Stimulated activated CD4-positive, alpha-beta T cell treated with anti-CD3 and anti-CD28 coated beads, Interleukin-4, amount 100 ng/mL, for 24 hours (primary cell): Measurements from ENCODE around the gene SLC12A7.

Experiments
- DNase-seq: peaks from one replicate; pipeline ENCODE4 v3.0.0-alpha.2; 2020

Gene SLC12A7

GRCh38 chr5:1077026-1077425, 34.8 kb downstream of the SLC12A7 start:
- no peak for DNase-seq

GRCh38 chr5:1076406-1076805, 35.5 kb downstream of the SLC12A7 start:
- DNase-seq = no peak

- DNase-seq = no peak
Observed at GRCh38 chr5:1075931-1076330, 35.9 kb downstream of the SLC12A7 start.

GRCh38 chr5:1075555-1075881, 36.3 kb downstream of the SLC12A7 start:
- no peak for DNase-seq

- no peak for DNase-seq
Observed at GRCh38 chr5:1074816-1075554, 36.9 kb downstream of the SLC12A7 start.

- DNase-seq = no peak
Observed at GRCh38 chr5:1074226-1074625, 37.6 kb downstream of the SLC12A7 start.

GRCh38 chr5:1073239-1074102, 38.4 kb downstream of the SLC12A7 start:
- DNase-seq = no peak

- no peak for DNase-seq
Observed at GRCh38 chr5:1069720-1070088, 42.2 kb downstream of the SLC12A7 start.

GRCh38 chr5:1068895-1069719, 42.8 kb downstream of the SLC12A7 start:
- no peak for DNase-seq

- no peak for DNase-seq
Observed at GRCh38 chr5:1068204-1068894, 43.5 kb downstream of the SLC12A7 start.

- DNase-seq = no peak
Observed at GRCh38 chr5:1067141-1068121, 44.4 kb downstream of the SLC12A7 start.

- DNase-seq = no peak
Observed at GRCh38 chr5:1066676-1067075, 45.2 kb downstream of the SLC12A7 start.

GRCh38 chr5:1065891-1066650, 45.8 kb downstream of the SLC12A7 start:
- DNase-seq = no peak

- DNase-seq = no peak
Observed at GRCh38 chr5:1065143-1065750, 46.6 kb downstream of the SLC12A7 start.

GRCh38 chr5:1064383-1065142, 47.3 kb downstream of the SLC12A7 start:
- no peak for DNase-seq

GRCh38 chr5:1063661-1064382, 48.0 kb downstream of the SLC12A7 start:
- DNase-seq = no peak

GRCh38 chr5:1062761-1063568, 48.9 kb downstream of the SLC12A7 start:
- DNase-seq = no peak

GRCh38 chr5:1061916-1062315, 49.9 kb downstream of the SLC12A7 start:
- no peak for DNase-seq
